Adrenal gland (tissue), 12 donors: Measurements from ENCODE around the gene RPRD1A. TPM values are rescaled to one million over a fixed set of nuclear protein-coding genes. Genes with fewer than 3 reads are reported as not detected.

Experiments used
- DNase-seq, 7 donors: peaks; one replicate each; pipeline ENCODE4 v3.0.0-alpha.2; 2019 to 2020
- H3K27ac ChIP-seq, 5 donors: fragments of 200-600 bp; sonication (generic) in 4 of 5; 1 replicate in 3 of 5; 2 replicates in 2 of 5; pipeline versions ENCODE4 v1.5.1 to v1.8.0; 2016 to 2020; ENCODE audit warnings: mild to moderate bottlenecking in 1 of 5
- H3K27me3 ChIP-seq: fragments of 200-600 bp; 2 replicates; pipeline ENCODE4 v1.8.0; 2021
- H3K36me3 ChIP-seq, 2 donors: fragments of 200-600 bp; replicated peaks in 1 of 2; 1 replicate in 1 of 2; 2 replicates in 1 of 2; pipeline versions ENCODE4 v1.5.1 to v1.8.0; 2018 to 2022
- H3K4me1 ChIP-seq, 2 donors: fragments of 200-600 bp; replicated peaks in 1 of 2; 1 replicate in 1 of 2; 2 replicates in 1 of 2; pipeline versions ENCODE4 v1.5.1 to v1.8.0; 2018 to 2021
- H3K4me3 ChIP-seq, 4 donors: fragments of 200-600 bp; sonication (generic) in 3 of 4; one replicate each; pipeline ENCODE4 v1.5.1; 2016 to 2018
- H3K9me3 ChIP-seq, 3 donors: fragments of 200-600 bp; sonication (generic) in 1 of 3; replicated peaks in 1 of 3; 1 replicate in 2 of 3; 2 replicates in 1 of 3; pipeline versions ENCODE4 v1.5.1 to v1.8.0; 2016 to 2021
- POLR2A ChIP-seq, 2 donors: fragments of 450-650 bp; IDR thresholded peaks; one replicate each; pipeline ENCODE4 v1.6.1; 2017; ENCODE audit warnings: antibody characterized with exemption in 2 of 2, mild to moderate bottlenecking in 2 of 2, moderate library complexity in 1 of 2
- WGBS, 4 donors: extraction: QIAGEN DNeasy Blood & Tissue Kit in 2 of 4; methylation state at CpG; one replicate each; pipeline versions ENCODE4 v1.1.5 to v1.1.7; 2013 to 2017; 5-methylcytosine and 5-hydroxymethylcytosine counted together
- intact Hi-C, 2 donors: fragments of 100-400 bp; cut with DNase I; formaldehyde crosslinking; loops; one replicate each; pipeline versions ENCODE4 v1.14.1 to v1.15.0; 2022 to 2023
- polyA plus RNA-seq, 3 donors: library from polyadenylated mRNA; stranded (reverse); fragments of 200-250 nt in 2 of 3; fragments of 350-450 nt in 1 of 3; fragmentation: Illumina TruSeq in 1 of 3; extraction: RNeasy Lipid Tissue Mini Kit (QIAGEN cat#74804) in 1 of 3; gene quantifications; one replicate each; pipeline ENCODE4 v1.2.3, GENCODE V29; 2013 to 2014
- total RNA-seq, 9 donors: library from RNA; depleted of rRNA in 4 of 9; stranded (reverse); fragments of >200 nt in 4 of 9; fragments of 120-200 nt in 1 of 9; fragmentation: NEBNext Ultra II Directional in 1 of 9; extraction: Animal tissue kit (Norgen Biotek cat#: 25700) in 1 of 9; gene quantifications; one replicate each; pipeline versions ENCODE4 v1.1.0 to v1.2.4, GENCODE V29; 2013 to 2023
- TF ChIP-seq, protein P1 (sequence below), 6 experiments: fragments of 450-650 bp in 4 of 6; fragments of 200-600 bp in 2 of 6; sonication (generic) in 1 of 6; IDR thresholded peaks; 1 replicate in 5 of 6; 2 replicates in 1 of 6; pipeline versions ENCODE4 v1.5.1 to v1.8.0; 2016 to 2021; ENCODE audit warnings: antibody characterized with exemption in 6 of 6, mild to moderate bottlenecking in 2 of 6, moderate library complexity in 1 of 6
- donor health status: healthy with polysubstance abuse.
- donor health status: Bipolar disorder and iron deficiency.
- donor health status: DM: yes; HTN: yes; CAD: no.
- donor health status: DM: no; HTN: no; CAD: no.
- donor health status: DM: no; HTN: no; CAD: no.
- donor health status: DM: yes; HTN: yes; CAD: no.

RPRD1A gene
- total and polyA plus RNA-seq, 12 donors = 28.9 to 128 (median 58.4) TPM

GRCh38 chr18:36045241-36045991, 21.9 kb downstream of the RPRD1A start:
- WGBS, 4 donors = 62 to 73% (median 65%) methylated on average over 3 of the region's 3 CpGs
- Histone ChIP-seq H3K27ac (no peak overlapping the region), H3K4me3 (no peak overlapping the region), H3K36me3 (no peaks in the 10 kb centered on the region), H3K27me3 (no peaks in the 10 kb centered on the region), H3K4me1 (peaks cover 9 to 22% of the 10 kb centered on the region in 2 donors), H3K9me3 (peaks cover 0 to 6% (median 0%) of the 10 kb centered on the region in 3 donors)
- TF ChIP-seq POLR2A (IDR thresholded peaks at IDR 0.05) = no peak
- TF ChIP-seq, protein P1, sequence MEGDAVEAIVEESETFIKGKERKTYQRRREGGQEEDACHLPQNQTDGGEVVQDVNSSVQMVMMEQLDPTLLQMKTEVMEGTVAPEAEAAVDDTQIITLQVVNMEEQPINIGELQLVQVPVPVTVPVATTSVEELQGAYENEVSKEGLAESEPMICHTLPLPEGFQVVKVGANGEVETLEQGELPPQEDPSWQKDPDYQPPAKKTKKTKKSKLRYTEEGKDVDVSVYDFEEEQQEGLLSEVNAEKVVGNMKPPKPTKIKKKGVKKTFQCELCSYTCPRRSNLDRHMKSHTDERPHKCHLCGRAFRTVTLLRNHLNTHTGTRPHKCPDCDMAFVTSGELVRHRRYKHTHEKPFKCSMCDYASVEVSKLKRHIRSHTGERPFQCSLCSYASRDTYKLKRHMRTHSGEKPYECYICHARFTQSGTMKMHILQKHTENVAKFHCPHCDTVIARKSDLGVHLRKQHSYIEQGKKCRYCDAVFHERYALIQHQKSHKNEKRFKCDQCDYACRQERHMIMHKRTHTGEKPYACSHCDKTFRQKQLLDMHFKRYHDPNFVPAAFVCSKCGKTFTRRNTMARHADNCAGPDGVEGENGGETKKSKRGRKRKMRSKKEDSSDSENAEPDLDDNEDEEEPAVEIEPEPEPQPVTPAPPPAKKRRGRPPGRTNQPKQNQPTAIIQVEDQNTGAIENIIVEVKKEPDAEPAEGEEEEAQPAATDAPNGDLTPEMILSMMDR (IDR thresholded peaks at IDR 0.05) = no peak
- no peak for DNase-seq
- intact Hi-C loops = no loop called here

- intact Hi-C loops = no loop called here
- Histone ChIP-seq H3K9me3 (peaks cover 0 to 6% (median 0%) of the 10 kb centered on the region in 3 donors), H3K27ac (no peak overlapping the region), H3K27me3 (no peaks in the 10 kb centered on the region), H3K4me3 (no peak overlapping the region), H3K36me3 (no peaks in the 10 kb centered on the region), H3K4me1 (peaks cover 9 to 22% of the 10 kb centered on the region in 2 donors)
- 90 to 100% (median 99%) methylated on average over 1 of the region's 1 CpG for WGBS, 4 donors
- no peak for TF ChIP-seq POLR2A (IDR thresholded peaks at IDR 0.05)
- TF ChIP-seq, protein P1 (IDR thresholded peaks at IDR 0.05) = no peak
- no peak for DNase-seq
Observed at GRCh38 chr18:36043153-36043552, 24.2 kb downstream of the RPRD1A start.

- no peak for DNase-seq
- Histone ChIP-seq H3K9me3 (no peaks in the 10 kb centered on the region), H3K4me1 (peaks cover 9 to 22% of the 10 kb centered on the region in 2 donors), H3K27ac (no peak overlapping the region), H3K27me3 (no peaks in the 10 kb centered on the region), H3K36me3 (no peaks in the 10 kb centered on the region), H3K4me3 (no peak overlapping the region)
- no peak for TF ChIP-seq POLR2A (IDR thresholded peaks at IDR 0.05)
- TF ChIP-seq, protein P1 (IDR thresholded peaks at IDR 0.05) = no peak
- intact Hi-C loops = no loop called here
- WGBS, 4 donors = 89 to 92% (median 91%) methylated on average over 3 of the region's 3 CpGs
Observed at GRCh38 chr18:36041146-36041545, 26.2 kb downstream of the RPRD1A start.

- TF ChIP-seq, protein P1 (IDR thresholded peaks at IDR 0.05) = no peak
- TF ChIP-seq POLR2A (IDR thresholded peaks at IDR 0.05) = no peak
- no peaks in the 10 kb centered on the region for H3K9me3 ChIP-seq
- no peak overlapping the region for H3K4me3 ChIP-seq
- H3K27ac ChIP-seq = no peak overlapping the region
- 96 to 100% (median 98%) methylated on average over 3 to 5 of the region's 5 CpGs for WGBS, 4 donors
- peaks cover 0 to 24% of the 10 kb centered on the region in 2 donors for H3K4me1 ChIP-seq
- no peak for DNase-seq
- H3K27me3 ChIP-seq = no peaks in the 10 kb centered on the region
- intact Hi-C loops = no loop called here
- H3K36me3 ChIP-seq = no peaks in the 10 kb centered on the region
Observed at GRCh38 chr18:36038102-36038663, 29.2 kb downstream of the RPRD1A start.
